Measurements from ENCODE around the gene CCDC137. TPM values are rescaled to one million over a fixed set of nuclear protein-coding genes. Genes with fewer than 3 reads are reported as not detected.

CCDC137 gene
- total and polyA plus RNA-seq, 2 of the 13 experiments (the other 11 are each of a cell fraction or from before 2014, with no cell fraction given), result 14.6 to 39.1 TPM

DNA sequence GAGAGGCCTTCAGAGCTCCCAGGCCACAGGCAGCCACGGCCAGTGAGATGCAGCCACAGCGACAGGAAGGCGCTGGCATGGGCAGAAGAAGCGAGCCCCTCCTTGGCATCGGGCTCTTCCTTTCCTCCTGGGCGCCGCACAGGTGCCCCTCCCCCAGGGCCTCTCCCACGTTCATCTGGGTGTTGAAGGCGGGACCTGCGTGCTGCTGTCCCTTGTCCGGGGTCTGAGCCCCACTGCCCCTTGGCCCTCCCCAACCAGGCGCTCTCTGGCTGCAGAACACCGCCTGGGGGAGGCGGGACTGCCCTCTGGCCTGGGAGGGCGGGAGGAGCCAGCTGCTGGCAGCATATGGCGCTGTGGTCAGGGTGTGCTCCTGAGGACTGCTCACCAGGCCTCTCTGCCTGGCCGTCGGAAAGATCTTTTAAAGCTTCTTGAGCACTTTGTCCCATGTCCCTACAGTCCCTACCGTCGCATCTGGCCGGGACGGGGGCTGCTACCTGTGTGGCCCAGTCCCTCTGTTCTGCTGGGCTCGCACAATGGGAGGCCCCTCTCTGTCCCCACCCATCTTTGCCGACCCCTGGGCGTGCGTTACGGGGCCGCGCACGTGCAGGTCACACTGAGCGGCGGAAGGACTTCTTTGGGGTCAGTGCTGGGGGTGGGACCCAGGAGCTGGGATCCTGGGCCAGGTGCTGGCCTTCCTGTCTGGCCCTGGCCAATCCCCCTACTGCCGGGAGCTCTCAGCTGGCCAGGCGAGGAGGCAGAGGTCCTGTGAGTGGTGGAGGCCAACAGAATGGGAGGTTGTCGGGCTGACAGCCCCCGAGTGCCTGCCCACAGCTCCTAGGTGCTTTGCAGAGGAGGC lies 47.2 kb downstream of the CCDC137 start (continued):
- TF ChIP-seq, protein P1, sequence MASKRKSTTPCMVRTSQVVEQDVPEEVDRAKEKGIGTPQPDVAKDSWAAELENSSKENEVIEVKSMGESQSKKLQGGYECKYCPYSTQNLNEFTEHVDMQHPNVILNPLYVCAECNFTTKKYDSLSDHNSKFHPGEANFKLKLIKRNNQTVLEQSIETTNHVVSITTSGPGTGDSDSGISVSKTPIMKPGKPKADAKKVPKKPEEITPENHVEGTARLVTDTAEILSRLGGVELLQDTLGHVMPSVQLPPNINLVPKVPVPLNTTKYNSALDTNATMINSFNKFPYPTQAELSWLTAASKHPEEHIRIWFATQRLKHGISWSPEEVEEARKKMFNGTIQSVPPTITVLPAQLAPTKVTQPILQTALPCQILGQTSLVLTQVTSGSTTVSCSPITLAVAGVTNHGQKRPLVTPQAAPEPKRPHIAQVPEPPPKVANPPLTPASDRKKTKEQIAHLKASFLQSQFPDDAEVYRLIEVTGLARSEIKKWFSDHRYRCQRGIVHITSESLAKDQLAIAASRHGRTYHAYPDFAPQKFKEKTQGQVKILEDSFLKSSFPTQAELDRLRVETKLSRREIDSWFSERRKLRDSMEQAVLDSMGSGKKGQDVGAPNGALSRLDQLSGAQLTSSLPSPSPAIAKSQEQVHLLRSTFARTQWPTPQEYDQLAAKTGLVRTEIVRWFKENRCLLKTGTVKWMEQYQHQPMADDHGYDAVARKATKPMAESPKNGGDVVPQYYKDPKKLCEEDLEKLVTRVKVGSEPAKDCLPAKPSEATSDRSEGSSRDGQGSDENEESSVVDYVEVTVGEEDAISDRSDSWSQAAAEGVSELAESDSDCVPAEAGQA (IDR thresholded peaks at IDR 0.05; ENCODE audit: low read depth), result 0 out of 2 replicates have a peak, but pooled peaks have one; percentile 15
- TF ChIP-seq, protein P1 (CRISPR knock-in tag; IDR thresholded peaks at IDR 0.05; ENCODE audit: borderline replicate concordance), result no peak
- TF ChIP-seq PHF20 (CRISPR knock-in tag; IDR thresholded peaks at IDR 0.05) (no peak; the same call in 1 of the 2 replicates), NKX3-1 (CRISPR knock-in tag; IDR thresholded peaks at IDR 0.05) (no peak; the same call in 1 of the 2 replicates), TIGD3 (CRISPR knock-in tag; IDR thresholded peaks at IDR 0.05; ENCODE audit: borderline replicate concordance) (peak; percentile 91), ZFP37 (CRISPR knock-in tag; IDR thresholded peaks at IDR 0.05; ENCODE audit: borderline replicate concordance) (no peak; the same call in 1 of the 2 replicates), PLSCR1 (CRISPR knock-in tag; IDR thresholded peaks at IDR 0.05; ENCODE audit: borderline replicate concordance) (no peak), MED13 (CRISPR knock-in tag; IDR thresholded peaks at IDR 0.05) (0 out of 2 replicates have a peak, but pooled peaks have one; percentile 16), IRF2 (CRISPR knock-in tag; IDR thresholded peaks at IDR 0.05) (peak; percentile 16; the same call in 1 of the 2 replicates), BORCS8-MEF2B (CRISPR knock-in tag; IDR thresholded peaks at IDR 0.05) (peak; percentile 96), ZNF3 (CRISPR knock-in tag; IDR thresholded peaks at IDR 0.05) (no peak), ZNF18 (CRISPR knock-in tag; IDR thresholded peaks at IDR 0.05; ENCODE audit: insufficient replicate concordance) (no peak), HNF4G (IDR thresholded peaks at IDR 0.05; ENCODE audit: borderline replicate concordance, low read depth, low read length) (peak; percentile 58), HNF4G (CRISPR knock-in tag; IDR thresholded peaks at IDR 0.05; ENCODE audit: borderline replicate concordance, low read depth) (peak; percentile 57; the same call in 1 of the 2 replicates)
- TF ChIP-seq, protein P2, sequence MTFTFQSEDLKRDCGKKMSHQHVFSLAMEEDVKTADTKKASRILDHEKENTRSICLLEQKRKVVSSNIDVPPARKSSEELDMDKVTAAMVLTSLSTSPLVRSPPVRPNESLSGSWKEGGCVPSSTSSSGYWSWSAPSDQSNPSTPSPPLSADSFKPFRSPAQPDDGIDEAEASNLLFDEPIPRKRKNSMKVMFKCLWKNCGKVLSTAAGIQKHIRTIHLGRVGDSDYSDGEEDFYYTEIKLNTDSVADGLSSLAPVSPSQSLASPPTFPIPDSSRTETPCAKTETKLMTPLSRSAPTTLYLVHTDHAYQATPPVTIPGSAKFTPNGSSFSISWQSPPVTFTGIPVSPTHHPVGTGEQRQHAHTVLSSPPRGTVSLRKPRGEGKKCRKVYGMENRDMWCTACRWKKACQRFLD (CRISPR knock-in tag; IDR thresholded peaks at IDR 0.05; ENCODE audit: borderline replicate concordance), result peak; percentile 89
